Mesenchymal stem cell (in vitro differentiated cells and primary cell): ENCODE measurements around the gene CFD.

Experiments
- DNase-seq: peaks from one replicate; pipeline ENCODE4 v3.0.0-alpha.2; 2013
- H2AFZ ChIP-seq: one replicate; pipeline ENCODE4 v1.6.1; 2013; ENCODE audit warnings: low read depth, mild to moderate bottlenecking, control low read depth, inconsistent platforms, low read length, moderate library complexity
- H2AK5ac ChIP-seq: 2 replicates; pipeline ENCODE4 v1.6.1; 2013; ENCODE audit warnings: low read length, moderate library complexity, mild to moderate bottlenecking, inconsistent platforms; ENCODE audit not compliant: severe bottlenecking
- H2BK120ac ChIP-seq: one replicate; pipeline ENCODE4 v1.6.1; 2013; ENCODE audit warnings: low read depth, mild to moderate bottlenecking, inconsistent platforms, low read length, moderate library complexity
- H2BK12ac ChIP-seq, 2 experiments: one replicate each; pipeline ENCODE4 v1.6.1; 2013; ENCODE audit warnings: inconsistent platforms in 2 of 2, low read length in 2 of 2, mild to moderate bottlenecking in 2 of 2, moderate library complexity in 2 of 2, control low read depth in 1 of 2
- H2BK15ac ChIP-seq: one replicate; pipeline ENCODE4 v1.6.1; 2013; ENCODE audit warnings: mild to moderate bottlenecking, low read depth, inconsistent platforms; ENCODE audit not compliant: poor library complexity, severe bottlenecking
- H2BK5ac ChIP-seq: 2 replicates; pipeline ENCODE4 v1.6.1; 2013; ENCODE audit warnings: low read depth, mild to moderate bottlenecking, low read length, control low read depth, inconsistent platforms; ENCODE audit not compliant: poor library complexity, severe bottlenecking
- H3K14ac ChIP-seq, 2 experiments: one replicate each; pipeline ENCODE4 v1.6.1; 2013; ENCODE audit warnings: inconsistent platforms in 2 of 2, low read length in 2 of 2, control low read depth in 1 of 2, mild to moderate bottlenecking in 1 of 2, moderate library complexity in 1 of 2
- H3K18ac ChIP-seq, 2 experiments: one replicate each; pipeline ENCODE4 v1.6.1; 2013; ENCODE audit warnings: inconsistent platforms in 2 of 2, low read length in 2 of 2, control low read depth in 1 of 2, low read depth in 1 of 2, mild to moderate bottlenecking in 1 of 2
- H3K23ac ChIP-seq, 2 experiments: one replicate each; pipeline ENCODE4 v1.6.1; 2013; ENCODE audit warnings: inconsistent platforms in 2 of 2, low read length in 2 of 2, mild to moderate bottlenecking in 2 of 2, moderate library complexity in 2 of 2, control low read depth in 1 of 2
- H3K27ac ChIP-seq: 2 replicates; pipeline ENCODE4 v1.5.1; 2013; ENCODE audit warnings: mild to moderate bottlenecking, moderate library complexity, low read length, control low read depth, inconsistent platforms; ENCODE audit not compliant: poor library complexity, severe bottlenecking
- H3K27me3 ChIP-seq, 2 experiments: 2 replicates each; pipeline versions ENCODE4 v1.6.1 to v1.7.0; 2013; ENCODE audit warnings: low read length in 2 of 2, mild to moderate bottlenecking in 2 of 2, moderate library complexity in 2 of 2, control low read depth in 1 of 2, inconsistent platforms in 1 of 2; ENCODE audit not compliant: control insufficient read depth in 1 of 2, insufficient read depth in 1 of 2
- H3K36me3 ChIP-seq, 2 experiments: 2 replicates each; pipeline versions ENCODE4 v1.6.1 to v1.7.0; 2013; ENCODE audit warnings: low read length in 2 of 2, control low read depth in 1 of 2, inconsistent platforms in 1 of 2, low read depth in 1 of 2, mild to moderate bottlenecking in 1 of 2; ENCODE audit not compliant: insufficient read depth in 2 of 2, control insufficient read depth in 1 of 2
- H3K4ac ChIP-seq, 2 experiments: one replicate each; pipeline ENCODE4 v1.6.1; 2013; ENCODE audit warnings: inconsistent platforms in 2 of 2, low read length in 2 of 2, mild to moderate bottlenecking in 2 of 2, moderate library complexity in 2 of 2, control low read depth in 1 of 2, low read depth in 1 of 2
- H3K4me1 ChIP-seq: 2 replicates; pipeline ENCODE4 v1.6.1; 2013; ENCODE audit warnings: low read depth, low read length, control low read depth; ENCODE audit not compliant: control insufficient read depth, insufficient read depth
- H3K4me2 ChIP-seq: 2 replicates; pipeline ENCODE4 v1.6.1; 2013; ENCODE audit warnings: low read length, mild to moderate bottlenecking, inconsistent platforms; ENCODE audit not compliant: poor library complexity, severe bottlenecking
- H3K4me3 ChIP-seq, 2 experiments: 2 replicates each; pipeline versions ENCODE4 v1.5.1 to v1.7.0; 2013; ENCODE audit warnings: low read length in 2 of 2, mild to moderate bottlenecking in 2 of 2, control low read depth in 1 of 2, low read depth in 1 of 2; ENCODE audit not compliant: insufficient read depth in 1 of 2
- H3K79me1 ChIP-seq: replicated peaks from 2 replicates; pipeline ENCODE4 v1.6.1; 2013; ENCODE audit warnings: mild to moderate bottlenecking, control low read depth, low read length, inconsistent platforms; ENCODE audit not compliant: poor library complexity, severe bottlenecking
- H3K9ac ChIP-seq: 2 replicates; pipeline ENCODE4 v1.7.0; 2013; ENCODE audit warnings: mild to moderate bottlenecking, low read length, moderate library complexity
- H3K9me3 ChIP-seq: 2 replicates; pipeline ENCODE4 v1.7.0; 2013; ENCODE audit warnings: mild to moderate bottlenecking, low read length; ENCODE audit not compliant: control insufficient read depth
- H4K8ac ChIP-seq: one replicate; pipeline ENCODE4 v1.6.1; 2013; ENCODE audit warnings: inconsistent platforms, mild to moderate bottlenecking, low read length, moderate library complexity
- H4K91ac ChIP-seq: one replicate; pipeline ENCODE4 v1.6.1; 2013; ENCODE audit warnings: mild to moderate bottlenecking, low read length, inconsistent platforms
- whole genome bisulfite sequencing: methylation state at CpG from one replicate; pipeline ENCODE4 v1.1.7; 2013; ENCODE audit warnings: mixed read lengths; 5-methylcytosine and 5-hydroxymethylcytosine counted together

Gene CFD

GRCh38 chr19:870314-870713 is 10.8 kb downstream of the CFD start:
- no peak overlapping the region for H4K91ac ChIP-seq
- no peak overlapping the region for H3K23ac ChIP-seq
- no peak overlapping the region for H2BK15ac ChIP-seq
- H3K14ac ChIP-seq: no peak overlapping the region
- H3K9me3 ChIP-seq: no peaks in the 10 kb centered on the region
- no peak overlapping the region for H2BK5ac ChIP-seq
- no peak overlapping the region for H2AFZ ChIP-seq
- H3K36me3 ChIP-seq: peaks cover 23 to 60% of the 10 kb centered on the region in 2 experiments
- H3K27me3 ChIP-seq: no peaks in the 10 kb centered on the region
- H3K9ac ChIP-seq: no peak overlapping the region
- WGBS: 98% methylated on average over 6 of the region's 8 CpGs
- H3K4ac ChIP-seq: no peak overlapping the region
- H3K4me3 ChIP-seq: no peak overlapping the region
- H2BK12ac ChIP-seq: no peak overlapping the region
- no peak overlapping the region for H4K8ac ChIP-seq
- no peak overlapping the region for H3K4me2 ChIP-seq
- no peak overlapping the region for H2AK5ac ChIP-seq
- H3K4me1 ChIP-seq: peaks cover 61% of the 10 kb centered on the region
- peaks cover 8% of the 10 kb centered on the region for H3K79me1 ChIP-seq
- no peak for DNase-seq
- no peak overlapping the region for H2BK120ac ChIP-seq
- no peak overlapping the region for H3K18ac ChIP-seq
- H3K27ac ChIP-seq: no peak overlapping the region

GRCh38 chr19:870963-871401 is 11.5 kb downstream of the CFD start:
- H2BK5ac ChIP-seq: no peak overlapping the region
- H2BK15ac ChIP-seq: no peak overlapping the region
- H3K27ac ChIP-seq: no peak overlapping the region
- H2BK120ac ChIP-seq: no peak overlapping the region
- H3K4me2 ChIP-seq: no peak overlapping the region
- H4K91ac ChIP-seq: no peak overlapping the region
- no peak overlapping the region for H3K18ac ChIP-seq
- peaks cover 8% of the 10 kb centered on the region for H3K79me1 ChIP-seq
- no peak overlapping the region for H2AFZ ChIP-seq
- H2AK5ac ChIP-seq: no peak overlapping the region
- peaks cover 29 to 67% of the 10 kb centered on the region in 2 experiments for H3K36me3 ChIP-seq
- no peak for DNase-seq
- no peak overlapping the region for H3K23ac ChIP-seq
- no peak overlapping the region for H3K4me3 ChIP-seq
- H3K9me3 ChIP-seq: no peaks in the 10 kb centered on the region
- no peak overlapping the region for H3K9ac ChIP-seq
- no peak overlapping the region for H3K4ac ChIP-seq
- H2BK12ac ChIP-seq: no peak overlapping the region
- peaks cover 61% of the 10 kb centered on the region for H3K4me1 ChIP-seq
- H3K14ac ChIP-seq: no peak overlapping the region
- H4K8ac ChIP-seq: no peak overlapping the region
- 93% methylated on average over 28 of the region's 28 CpGs for WGBS
- no peaks in the 10 kb centered on the region for H3K27me3 ChIP-seq

GRCh38 chr19:871446-872265 is 12.2 kb downstream of the CFD start:
- H3K27me3 ChIP-seq: no peaks in the 10 kb centered on the region
- no peak overlapping the region for H3K4ac ChIP-seq
- WGBS: 91% methylated on average over 21 of the region's 33 CpGs
- peaks cover 59% of the 10 kb centered on the region for H3K4me1 ChIP-seq
- H4K8ac ChIP-seq: no peak overlapping the region
- H3K9ac ChIP-seq: no peak overlapping the region
- H2BK5ac ChIP-seq: no peak overlapping the region
- H2BK120ac ChIP-seq: no peak overlapping the region
- no peak overlapping the region for H3K14ac ChIP-seq
- no peak overlapping the region for H4K91ac ChIP-seq
- H3K4me3 ChIP-seq: no peak overlapping the region
- peaks cover 36 to 73% of the 10 kb centered on the region in 2 experiments for H3K36me3 ChIP-seq
- H2BK12ac ChIP-seq: peak overlapping the region in 1 of 2 experiments; percentile 48
- H3K27ac ChIP-seq: no peak overlapping the region
- peak; percentile 37 for DNase-seq
- no peak overlapping the region for H2AFZ ChIP-seq
- H3K9me3 ChIP-seq: no peaks in the 10 kb centered on the region
- peaks cover 8% of the 10 kb centered on the region for H3K79me1 ChIP-seq
- H3K4me2 ChIP-seq: no peak overlapping the region
- no peak overlapping the region for H3K23ac ChIP-seq
- H2AK5ac ChIP-seq: no peak overlapping the region
- H2BK15ac ChIP-seq: no peak overlapping the region
- H3K18ac ChIP-seq: no peak overlapping the region

- Histone ChIP-seq H2BK120ac (no peak overlapping the region), H3K36me3 (peaks cover 39 to 81% of the 10 kb centered on the region in 2 experiments), H4K8ac (no peak overlapping the region), H3K23ac (no peak overlapping the region), H3K18ac (no peak overlapping the region), H2BK15ac (no peak overlapping the region), H4K91ac (peak overlapping the region; percentile 20), H2AFZ (no peak overlapping the region), H3K14ac (no peak overlapping the region), H2AK5ac (no peak overlapping the region), H3K4me2 (no peak overlapping the region), H3K9me3 (no peaks in the 10 kb centered on the region), H2BK12ac (no peak overlapping the region), H3K79me1 (peaks cover 8% of the 10 kb centered on the region), H3K9ac (no peak overlapping the region), H2BK5ac (no peak overlapping the region), H3K4me3 (no peak overlapping the region), H3K27me3 (no peaks in the 10 kb centered on the region), H3K4ac (no peak overlapping the region), H3K27ac (no peak overlapping the region), H3K4me1 (peaks cover 54% of the 10 kb centered on the region)
- 73% methylated on average over 26 of the region's 27 CpGs for WGBS
- DNase-seq: peak; percentile 65
Observed at GRCh38 chr19:872266-872951, 12.9 kb downstream of the CFD start.
